Measurements from ENCODE around the gene TNS3. TPM values are rescaled to one million over a fixed set of nuclear protein-coding genes. Genes with fewer than 3 reads are reported as not detected.

TNS3 gene
- total RNA-seq, 2 experiments from 2014 or later: not detected

DNA sequence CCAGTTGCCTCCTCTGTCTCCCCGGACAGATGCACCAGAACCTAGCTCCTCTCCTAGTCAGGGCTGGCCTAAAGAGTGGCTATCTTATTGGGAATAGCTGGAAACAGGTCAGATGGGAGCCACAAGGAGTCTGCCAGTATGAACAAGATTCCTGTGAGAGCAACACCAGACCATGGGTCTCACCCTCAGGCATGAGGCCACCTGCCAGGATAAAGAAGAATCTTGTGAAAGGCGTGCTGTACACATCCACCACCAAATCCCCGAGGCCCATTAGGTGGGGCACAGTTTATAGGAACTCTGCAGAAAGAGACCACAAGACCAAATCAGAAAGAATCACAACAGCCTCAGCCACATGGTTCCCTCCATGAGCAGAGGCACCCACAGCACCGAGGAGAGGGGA lies 325.9 kb downstream of the TNS3 start:
- Mint-ChIP-seq H3K4me1 (ENCODE audit: low read depth) (peaks cover 4% of the 10 kb centered on the region), H3K9me3 (ENCODE audit: insufficient read depth) (no peaks in the 10 kb centered on the region), H3K4me3 (no peak overlapping the region), H3K27me3 (ENCODE audit: low read depth) (peaks cover 19% of the 10 kb centered on the region), H3K27ac (no peak overlapping the region), H3K36me3 (ENCODE audit: low read depth) (no peaks in the 10 kb centered on the region)
- ChIA-PET POLR2A (no interaction called here), CTCF (interaction anchor here (2.3 kb wide), 1 partner anchor 10 kb away, joined by 12 read pairs; no protein-coding TSS in a partner anchor)
- DNase-seq (no peak), ATAC-seq (no peak)

DNA sequence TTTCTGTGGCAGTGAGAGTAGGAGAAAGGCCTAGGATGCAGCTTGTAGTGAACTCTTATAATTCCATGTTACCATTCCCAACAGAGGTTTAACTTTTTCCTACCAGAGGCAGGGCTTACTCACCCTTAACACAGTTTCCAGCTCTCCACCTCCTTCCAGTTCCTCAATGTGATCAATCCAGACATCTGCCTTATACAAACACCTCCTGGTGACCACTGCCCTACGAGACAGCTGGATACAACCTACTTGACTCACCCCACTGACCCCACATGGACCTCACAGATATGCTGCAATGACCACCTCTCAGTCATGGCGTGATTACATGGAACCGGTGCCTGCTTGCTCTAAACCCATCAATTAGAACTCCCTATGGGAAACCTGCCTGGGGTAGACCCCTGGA lies 326.5 kb downstream of the TNS3 start:
- ChIA-PET CTCF (interaction anchor here (2.3 kb wide), 1 partner anchor 11 kb away, joined by 12 read pairs; no protein-coding TSS in a partner anchor), POLR2A (no interaction called here)
- no peaks in the 10 kb centered on the region for H3K36me3 Mint-ChIP-seq (ENCODE audit: low read depth)
- no peak overlapping the region for H3K4me3 Mint-ChIP-seq
- H3K27me3 Mint-ChIP-seq (ENCODE audit: low read depth): peaks cover 19% of the 10 kb centered on the region
- DNase-seq: no peak
- no peaks in the 10 kb centered on the region for H3K9me3 Mint-ChIP-seq (ENCODE audit: insufficient read depth)
- peaks cover 4% of the 10 kb centered on the region for H3K4me1 Mint-ChIP-seq (ENCODE audit: low read depth)
- ATAC-seq: no peak
- H3K27ac Mint-ChIP-seq: no peak overlapping the region

DNA sequence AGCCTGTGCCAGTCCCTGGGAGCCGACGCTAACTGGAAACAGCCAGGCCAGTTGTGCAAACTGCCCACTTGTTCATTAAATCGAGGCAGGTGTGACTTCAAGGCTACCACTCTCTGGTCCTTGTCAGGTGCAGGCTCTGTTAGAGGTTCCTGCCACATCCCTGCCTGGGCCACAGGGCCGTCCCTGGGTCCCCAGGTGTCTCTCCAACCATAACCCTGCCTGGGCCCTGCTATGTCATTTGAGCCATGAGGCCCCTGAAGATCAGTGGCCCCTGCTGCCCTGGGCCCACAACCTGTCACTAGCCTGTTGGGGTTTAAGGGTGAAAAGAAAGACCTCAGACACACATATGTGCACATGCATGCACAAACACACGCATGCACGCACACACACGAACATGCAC lies 326.9 kb downstream of the TNS3 start:
- H3K4me1 Mint-ChIP-seq (ENCODE audit: low read depth): peaks cover 4% of the 10 kb centered on the region
- POLR2A ChIA-PET: no interaction called here
- H3K27me3 Mint-ChIP-seq (ENCODE audit: low read depth): peaks cover 19% of the 10 kb centered on the region
- H3K36me3 Mint-ChIP-seq (ENCODE audit: low read depth): no peaks in the 10 kb centered on the region
- H3K4me3 Mint-ChIP-seq: no peak overlapping the region
- no peak for ATAC-seq
- CTCF ChIA-PET: interaction anchor here (2.3 kb wide), 1 partner anchor 11 kb away, joined by 12 read pairs; no protein-coding TSS in a partner anchor
- H3K9me3 Mint-ChIP-seq (ENCODE audit: insufficient read depth): no peaks in the 10 kb centered on the region
- DNase-seq: no peak
- no peak overlapping the region for H3K27ac Mint-ChIP-seq

DNA sequence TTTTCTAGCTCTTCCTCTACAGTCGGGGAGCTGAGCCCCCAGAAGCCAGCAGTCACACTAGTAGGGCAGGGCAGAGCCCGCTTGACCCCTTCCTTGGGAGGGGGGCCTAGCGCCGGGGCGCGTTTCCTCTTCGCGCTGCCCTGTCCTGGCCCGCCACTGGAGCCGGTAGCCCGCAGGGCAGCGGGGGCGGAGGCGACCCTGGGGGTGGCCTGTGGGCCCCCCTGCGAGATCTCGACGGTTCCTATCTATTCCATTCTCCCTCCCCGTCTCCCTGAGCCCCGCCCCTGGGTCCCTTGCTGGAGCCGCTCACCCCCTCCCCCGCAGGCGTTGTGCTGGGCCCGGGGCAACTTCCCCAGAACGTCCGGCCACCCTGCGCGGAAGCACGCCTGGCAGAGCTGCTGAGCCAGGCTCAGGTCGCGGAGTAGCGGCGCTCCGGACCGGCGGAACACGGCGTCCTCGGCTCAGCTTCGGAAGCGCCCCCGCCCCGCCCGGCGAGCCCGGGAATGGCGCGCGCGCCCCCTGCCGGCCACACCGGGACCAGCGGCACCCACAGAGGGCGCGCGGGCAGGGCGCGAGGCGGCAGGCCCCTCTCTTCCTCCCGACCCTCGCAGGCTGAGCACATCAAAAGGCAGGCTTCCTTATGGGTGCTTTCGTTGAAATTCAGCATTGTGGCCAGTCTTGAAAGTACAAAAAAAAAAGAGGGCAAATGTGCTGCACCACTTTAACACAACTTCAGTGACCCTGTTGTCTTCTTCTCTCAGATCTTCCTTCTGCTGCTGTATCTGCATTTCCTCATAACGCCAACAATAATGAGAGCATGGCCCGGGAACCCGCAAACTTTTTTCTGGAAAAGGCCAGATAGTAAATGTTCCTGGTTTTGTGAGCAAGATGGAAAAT lies 327.6 kb downstream of the TNS3 start:
- H3K4me3 Mint-ChIP-seq: peak overlapping the region; percentile 22
- DNase-seq: peak; percentile 55
- no peaks in the 10 kb centered on the region for H3K36me3 Mint-ChIP-seq (ENCODE audit: low read depth)
- ChIA-PET POLR2A (no interaction called here), CTCF (interaction anchor here (0.6 to 1.9 kb wide), 5 partner anchors 10 to 1336 kb away, joined by 3 to 5 read pairs (median 4); no protein-coding TSS in a partner anchor)
- peaks cover 4% of the 10 kb centered on the region for H3K4me1 Mint-ChIP-seq (ENCODE audit: low read depth)
- no peak overlapping the region for H3K27ac Mint-ChIP-seq
- H3K27me3 Mint-ChIP-seq (ENCODE audit: low read depth): peaks cover 19% of the 10 kb centered on the region
- H3K9me3 Mint-ChIP-seq (ENCODE audit: insufficient read depth): no peaks in the 10 kb centered on the region
- ATAC-seq: peak; percentile 92

DNA sequence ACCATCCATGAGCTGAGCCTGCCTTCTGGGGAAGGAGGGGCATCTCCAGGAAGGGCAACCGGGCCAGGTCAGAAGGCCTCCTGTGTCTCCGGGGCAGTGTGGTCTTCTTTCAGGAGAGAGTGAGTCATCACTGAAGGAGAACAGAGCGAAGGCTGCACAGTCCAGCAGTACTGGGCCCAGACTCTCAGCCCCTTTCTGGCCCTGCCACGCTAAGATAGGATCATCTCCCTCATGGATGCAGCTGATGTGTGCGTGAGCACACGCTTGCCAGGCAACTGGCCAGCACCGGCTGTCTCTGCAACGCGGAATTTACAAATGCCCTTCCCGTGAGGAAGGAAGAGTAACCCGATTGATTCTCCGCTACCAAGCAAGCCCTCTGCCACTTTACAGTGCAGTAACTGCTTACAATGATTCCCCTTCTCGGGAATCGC lies 328.2 kb downstream of the TNS3 start:
- CTCF ChIA-PET: interaction anchor here (0.6 to 1.9 kb wide), 5 partner anchors 9 to 1336 kb away, joined by 3 to 5 read pairs (median 4); no protein-coding TSS in a partner anchor
- no peak overlapping the region for H3K4me3 Mint-ChIP-seq
- ATAC-seq (peak; percentile 12), DNase-seq (no peak)
- no peaks in the 10 kb centered on the region for H3K9me3 Mint-ChIP-seq (ENCODE audit: insufficient read depth)
- peaks cover 19% of the 10 kb centered on the region for H3K27me3 Mint-ChIP-seq (ENCODE audit: low read depth)
- POLR2A ChIA-PET: no interaction called here
- H3K4me1 Mint-ChIP-seq (ENCODE audit: low read depth): peaks cover 4% of the 10 kb centered on the region
- no peak overlapping the region for H3K27ac Mint-ChIP-seq
- H3K36me3 Mint-ChIP-seq (ENCODE audit: low read depth): no peaks in the 10 kb centered on the region

DNA sequence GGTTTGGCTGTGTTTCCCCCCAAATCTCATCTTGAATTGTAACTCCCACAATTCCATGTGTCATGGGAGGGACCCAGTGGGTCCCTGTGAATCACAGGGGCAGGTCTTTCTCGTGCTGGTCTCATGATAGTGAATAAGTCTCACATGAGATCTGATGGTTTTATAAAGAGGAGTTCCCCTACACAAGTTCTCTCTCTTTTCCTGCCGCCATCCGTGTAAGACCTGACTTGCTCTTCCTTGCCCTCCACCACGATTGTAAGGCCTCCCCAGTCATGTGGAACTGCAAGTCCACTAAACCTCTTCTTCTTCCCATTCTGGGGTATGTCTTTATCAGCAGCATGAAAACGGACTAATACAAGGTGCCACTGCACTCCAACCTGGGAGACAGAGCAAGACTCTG lies 329.2 kb downstream of the TNS3 start:
- ChIA-PET POLR2A (no interaction called here), CTCF (interaction anchor here (1.9 kb wide), 1 partner anchor 1335 kb away, joined by 5 read pairs; no protein-coding TSS in a partner anchor)
- H3K36me3 Mint-ChIP-seq (ENCODE audit: low read depth): no peaks in the 10 kb centered on the region
- no peak overlapping the region for H3K27ac Mint-ChIP-seq
- no peak for DNase-seq
- peaks cover 4% of the 10 kb centered on the region for H3K4me1 Mint-ChIP-seq (ENCODE audit: low read depth)
- H3K9me3 Mint-ChIP-seq (ENCODE audit: insufficient read depth): no peaks in the 10 kb centered on the region
- H3K27me3 Mint-ChIP-seq (ENCODE audit: low read depth): peaks cover 19% of the 10 kb centered on the region
- no peak for ATAC-seq
- no peak overlapping the region for H3K4me3 Mint-ChIP-seq

DNA sequence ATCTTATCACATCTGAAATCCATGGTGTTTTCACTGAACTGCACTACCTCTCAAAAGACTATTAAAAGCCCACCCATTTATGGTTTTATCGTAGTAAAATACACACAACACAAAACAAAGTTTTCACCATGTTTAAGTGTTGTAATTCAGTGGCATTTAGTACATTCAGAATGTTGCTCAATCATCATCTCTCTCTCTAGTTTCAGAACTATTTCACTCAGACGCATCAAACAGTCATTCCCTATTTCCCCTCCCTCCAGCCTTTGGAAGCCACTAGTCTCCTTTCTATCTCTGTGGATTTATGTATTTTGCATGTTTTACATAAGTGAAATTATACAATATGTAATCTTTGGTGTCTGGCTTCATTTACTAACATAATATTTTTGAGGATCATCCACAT lies 332.6 kb downstream of the TNS3 start:
- POLR2A ChIA-PET: no interaction called here

DNA sequence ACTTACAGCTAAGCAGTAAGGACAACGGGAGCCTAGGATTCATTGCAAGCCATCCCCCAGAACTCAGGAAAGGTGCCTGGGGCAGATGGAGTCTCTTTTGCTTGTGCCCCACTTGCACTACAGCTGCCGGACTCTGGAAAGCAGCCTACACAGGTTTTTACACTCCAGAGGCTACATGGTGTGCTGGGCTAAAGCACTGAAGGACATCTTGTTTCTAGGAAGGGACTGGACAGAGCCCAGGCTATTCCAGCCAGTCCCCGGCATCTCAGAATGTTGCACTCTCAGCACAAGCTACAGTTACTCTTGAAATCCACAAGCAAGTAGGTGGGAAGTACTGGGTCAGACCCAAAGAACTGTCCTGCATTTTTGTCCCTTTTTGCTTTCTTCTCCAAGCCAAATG lies 333.1 kb downstream of the TNS3 start:
- ATAC-seq (no peak), DNase-seq (no peak)
- H3K27me3 Mint-ChIP-seq (ENCODE audit: low read depth): peaks cover 9% of the 10 kb centered on the region
- no peaks in the 10 kb centered on the region for H3K36me3 Mint-ChIP-seq (ENCODE audit: low read depth)
- H3K4me1 Mint-ChIP-seq (ENCODE audit: low read depth): no peaks in the 10 kb centered on the region
- no peak overlapping the region for H3K27ac Mint-ChIP-seq
- ChIA-PET POLR2A (no interaction called here), CTCF (no interaction called here)
- H3K4me3 Mint-ChIP-seq: no peak overlapping the region
- H3K9me3 Mint-ChIP-seq (ENCODE audit: insufficient read depth): no peaks in the 10 kb centered on the region

More for the DNA sequence above, 332.6 kb downstream of the TNS3 start:
- Mint-ChIP-seq H3K27me3 (ENCODE audit: low read depth) (peaks cover 11% of the 10 kb centered on the region), H3K27ac (no peak overlapping the region), H3K9me3 (ENCODE audit: insufficient read depth) (no peaks in the 10 kb centered on the region), H3K4me1 (ENCODE audit: low read depth) (no peaks in the 10 kb centered on the region), H3K36me3 (ENCODE audit: low read depth) (no peaks in the 10 kb centered on the region), H3K4me3 (no peak overlapping the region)
- DNase-seq (no peak), ATAC-seq (no peak)
- CTCF ChIA-PET: no interaction called here

DNA sequence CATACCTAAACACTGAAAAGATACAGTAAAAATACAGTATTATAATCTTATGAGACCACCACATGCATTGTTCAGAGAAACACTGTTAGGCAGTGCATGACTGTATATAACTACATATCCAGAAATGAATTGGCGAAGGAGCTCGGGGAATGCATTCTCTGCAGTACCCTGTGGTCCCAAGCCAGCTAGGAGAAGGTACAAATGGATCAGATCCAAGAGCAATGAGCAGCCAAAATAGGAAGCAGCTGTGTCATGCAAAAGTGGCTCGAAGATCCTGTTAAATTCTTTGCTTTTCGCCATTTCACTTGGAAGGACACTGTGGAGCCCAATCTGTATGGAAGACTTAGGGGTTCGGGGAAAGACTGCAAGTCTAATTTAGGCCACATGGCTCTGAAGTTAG lies 334.8 kb downstream of the TNS3 start:
- Mint-ChIP-seq H3K27ac (no peak overlapping the region), H3K9me3 (ENCODE audit: insufficient read depth) (no peaks in the 10 kb centered on the region), H3K36me3 (ENCODE audit: low read depth) (no peaks in the 10 kb centered on the region), H3K4me3 (no peak overlapping the region), H3K4me1 (ENCODE audit: low read depth) (no peaks in the 10 kb centered on the region), H3K27me3 (ENCODE audit: low read depth) (no peaks in the 10 kb centered on the region)
- ATAC-seq (no peak), DNase-seq (no peak)
- ChIA-PET CTCF (no interaction called here), POLR2A (no interaction called here)

DNA sequence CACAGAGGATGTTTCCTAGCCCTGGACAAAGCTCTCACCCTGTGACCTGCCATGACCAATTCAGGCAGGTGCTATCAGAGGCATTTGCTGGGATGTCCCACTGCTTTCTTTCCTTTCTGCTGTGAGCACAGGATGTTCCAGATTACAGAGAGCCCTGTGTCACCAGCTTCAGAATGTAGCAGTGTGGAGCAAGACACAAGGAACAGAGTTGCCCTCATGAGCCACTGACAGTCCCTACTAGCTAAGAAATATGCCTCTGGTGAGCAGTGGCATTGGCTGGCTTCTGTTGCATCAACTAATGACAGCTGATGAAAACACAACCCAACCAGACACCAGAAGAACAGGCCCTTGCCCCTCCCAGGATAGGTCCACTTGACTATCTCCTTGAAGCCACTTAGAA lies 337.2 kb downstream of the TNS3 start:
- CTCF ChIA-PET: interaction anchor here (1.4 kb wide), 1 partner anchor 9 kb away, joined by 3 read pairs; no protein-coding TSS in a partner anchor
- H3K27ac Mint-ChIP-seq: no peak overlapping the region
- ATAC-seq (no peak), DNase-seq (no peak)
- POLR2A ChIA-PET: no interaction called here
- no peaks in the 10 kb centered on the region for H3K36me3 Mint-ChIP-seq (ENCODE audit: low read depth)
- H3K9me3 Mint-ChIP-seq (ENCODE audit: insufficient read depth): no peaks in the 10 kb centered on the region
- peaks cover 3% of the 10 kb centered on the region for H3K27me3 Mint-ChIP-seq (ENCODE audit: low read depth)
- no peaks in the 10 kb centered on the region for H3K4me1 Mint-ChIP-seq (ENCODE audit: low read depth)
- H3K4me3 Mint-ChIP-seq: no peak overlapping the region

DNA sequence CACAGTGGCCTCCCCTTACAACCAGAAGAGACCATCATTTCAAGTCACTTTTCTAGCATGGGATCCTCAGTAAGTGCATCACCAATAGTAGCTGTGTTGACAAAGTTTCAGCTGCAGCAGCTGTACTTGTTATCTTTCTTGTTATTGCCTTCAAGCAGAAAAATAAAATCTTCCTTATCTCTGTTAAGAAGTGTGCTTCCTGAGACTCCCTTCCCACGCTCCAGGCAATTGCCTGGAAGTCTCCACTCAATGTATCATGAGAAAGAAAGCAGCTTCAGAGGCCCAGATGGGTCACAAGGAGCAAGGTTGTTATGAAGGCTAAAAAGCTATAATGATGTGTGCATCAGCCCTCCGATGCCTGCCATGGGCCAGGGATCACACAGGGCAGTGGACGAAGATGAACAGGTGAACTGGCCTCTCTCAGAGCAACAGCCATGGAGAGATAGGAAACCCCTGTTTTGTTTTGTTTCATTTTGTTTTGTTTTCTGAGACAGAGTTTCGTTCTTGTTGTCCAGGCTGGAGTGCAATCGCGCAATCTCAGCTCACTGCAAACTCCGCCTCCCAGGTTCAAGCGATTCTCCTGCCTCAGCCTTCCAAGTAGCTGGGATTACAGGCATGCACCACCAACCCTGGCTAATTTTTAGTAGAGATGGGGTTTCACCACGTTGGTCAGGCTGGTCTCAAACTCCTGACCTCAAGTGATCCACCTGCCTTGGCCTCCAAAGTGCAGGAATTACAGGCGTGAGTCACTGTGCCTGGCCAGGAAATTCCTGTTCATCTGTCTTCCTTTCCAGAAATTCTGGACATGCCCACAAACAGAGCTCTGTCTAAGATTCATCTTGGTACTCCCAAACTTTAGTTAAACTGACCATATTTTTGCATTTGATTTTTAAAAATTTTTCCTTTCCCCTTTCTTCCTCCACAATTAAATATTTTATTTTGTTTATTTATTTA lies 340.5 kb downstream of the TNS3 start:
- ChIA-PET CTCF (no interaction called here), POLR2A (interaction anchor here (0.6 kb wide), 1 partner anchor 698 kb away, joined by 3 read pairs; no protein-coding TSS in a partner anchor)
- no peak overlapping the region for H3K4me3 Mint-ChIP-seq
- DNase-seq (no peak), ATAC-seq (no peak)
- H3K36me3 Mint-ChIP-seq (ENCODE audit: low read depth): no peaks in the 10 kb centered on the region
- H3K4me1 Mint-ChIP-seq (ENCODE audit: low read depth): no peaks in the 10 kb centered on the region
- peaks cover 6% of the 10 kb centered on the region for H3K27me3 Mint-ChIP-seq (ENCODE audit: low read depth)
- no peak overlapping the region for H3K27ac Mint-ChIP-seq
- H3K9me3 Mint-ChIP-seq (ENCODE audit: insufficient read depth): no peaks in the 10 kb centered on the region

Data from activated CD8-positive, alpha-beta T cell treated with anti-CD3 and anti-CD28 coated beads, Interleukin-2, amount 10 ng/mL, durations not matched to agents 7 days and 5 days (primary cell).